Stomach (tissue), 4 donors: ENCODE data around the gene TMPRSS5.

Experiments
- POLR2A ChIP-seq, 4 donors: fragments of 450-650 bp; IDR thresholded peaks; one replicate each; pipeline ENCODE4 v1.6.1; 2016; ENCODE audit warnings: antibody characterized with exemption in 4 of 4, control low read depth in 2 of 4, mild to moderate bottlenecking in 1 of 4, moderate library complexity in 1 of 4
- POLR2AphosphoS5 ChIP-seq, 3 donors: sonication (generic); formaldehyde crosslinking; IDR thresholded peaks; one replicate each; pipeline ENCODE4 v1.6.1; 2016; ENCODE audit warnings: antibody characterized with exemption in 3 of 3
- TF ChIP-seq, protein P1 (sequence below), 7 experiments: fragments of 450-650 bp in 4 of 7; fragments of 200-600 bp in 3 of 7; sonication (generic) in 3 of 7; IDR thresholded peaks; one replicate each; pipeline ENCODE4 v1.5.1; 2016 to 2019; ENCODE audit warnings: antibody characterized with exemption in 7 of 7, control low read depth in 2 of 7, mild to moderate bottlenecking in 1 of 7

DNA sequence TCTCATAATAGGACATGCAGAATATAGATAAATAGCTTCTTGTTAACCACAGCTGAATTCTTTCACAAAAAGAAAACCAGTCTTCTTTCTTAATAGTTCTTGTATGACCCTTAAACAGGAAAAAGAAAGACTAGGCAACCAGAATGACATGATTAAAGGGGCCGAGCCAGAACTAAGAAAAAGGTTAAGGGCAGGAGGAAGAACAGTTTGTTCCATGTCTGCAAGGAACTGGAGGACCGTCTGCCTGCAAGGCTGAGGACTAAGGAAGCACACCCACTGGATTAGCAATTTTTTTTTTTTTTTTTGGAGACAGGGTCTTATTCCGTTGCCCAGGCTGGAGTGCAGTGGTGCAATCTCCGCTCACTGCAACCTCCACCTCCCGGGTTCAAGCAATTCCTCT, 26.0 kb upstream of the TMPRSS5 start:
- TF ChIP-seq, protein P1, sequence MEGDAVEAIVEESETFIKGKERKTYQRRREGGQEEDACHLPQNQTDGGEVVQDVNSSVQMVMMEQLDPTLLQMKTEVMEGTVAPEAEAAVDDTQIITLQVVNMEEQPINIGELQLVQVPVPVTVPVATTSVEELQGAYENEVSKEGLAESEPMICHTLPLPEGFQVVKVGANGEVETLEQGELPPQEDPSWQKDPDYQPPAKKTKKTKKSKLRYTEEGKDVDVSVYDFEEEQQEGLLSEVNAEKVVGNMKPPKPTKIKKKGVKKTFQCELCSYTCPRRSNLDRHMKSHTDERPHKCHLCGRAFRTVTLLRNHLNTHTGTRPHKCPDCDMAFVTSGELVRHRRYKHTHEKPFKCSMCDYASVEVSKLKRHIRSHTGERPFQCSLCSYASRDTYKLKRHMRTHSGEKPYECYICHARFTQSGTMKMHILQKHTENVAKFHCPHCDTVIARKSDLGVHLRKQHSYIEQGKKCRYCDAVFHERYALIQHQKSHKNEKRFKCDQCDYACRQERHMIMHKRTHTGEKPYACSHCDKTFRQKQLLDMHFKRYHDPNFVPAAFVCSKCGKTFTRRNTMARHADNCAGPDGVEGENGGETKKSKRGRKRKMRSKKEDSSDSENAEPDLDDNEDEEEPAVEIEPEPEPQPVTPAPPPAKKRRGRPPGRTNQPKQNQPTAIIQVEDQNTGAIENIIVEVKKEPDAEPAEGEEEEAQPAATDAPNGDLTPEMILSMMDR (IDR thresholded peaks at IDR 0.05) = no peak
- TF ChIP-seq POLR2AphosphoS5 (IDR thresholded peaks at IDR 0.05) (no peak), POLR2A (IDR thresholded peaks at IDR 0.05) (no peak)
